Esophagus squamous epithelium (tissue), 5 donors: ENCODE measurements around the gene NTSR2. TPM values are rescaled to one million over a fixed set of nuclear protein-coding genes. Genes with fewer than 3 reads are reported as not detected.

Experiments used
- DNase-seq: peaks from one replicate; lab custom pipeline; 2025; lab: John Stamatoyannopoulos, UW
- H3K27ac ChIP-seq, 4 donors: fragments of 200-600 bp; sonication (generic); one replicate each; pipeline ENCODE4 v1.5.1; 2016 to 2019; ENCODE audit warnings: mild to moderate bottlenecking in 1 of 4
- H3K27me3 ChIP-seq, 4 donors: fragments of 200-600 bp; sonication (generic); 1 replicate in 3 of 4; 2 replicates in 1 of 4; pipeline versions ENCODE4 v1.5.1 to v1.6.0; 2017 to 2021; ENCODE audit warnings: antibody characterized with exemption in 1 of 4
- H3K36me3 ChIP-seq, 3 donors: fragments of 200-600 bp; sonication (generic); one replicate each; pipeline ENCODE4 v1.5.1; 2016 to 2019
- H3K4me1 ChIP-seq, 3 donors: fragments of 200-600 bp; sonication (generic); one replicate each; pipeline ENCODE4 v1.5.1; 2017 to 2019
- H3K4me3 ChIP-seq, 4 donors: fragments of 200-600 bp; sonication (generic); 1 replicate in 3 of 4; 2 replicates in 1 of 4; pipeline ENCODE4 v1.5.1; 2016 to 2019; ENCODE audit warnings: mild to moderate bottlenecking in 2 of 4, moderate library complexity in 1 of 4
- H3K9me3 ChIP-seq, 3 donors: fragments of 200-600 bp; sonication (generic); one replicate each; pipeline ENCODE4 v1.5.1; 2016 to 2019
- POLR2A ChIP-seq, 4 donors: fragments of 450-650 bp; IDR thresholded peaks; one replicate each; pipeline ENCODE4 v1.6.1; 2017; ENCODE audit warnings: antibody characterized with exemption in 4 of 4, mild to moderate bottlenecking in 4 of 4, moderate library complexity in 3 of 4
- WGBS, 2 donors: methylation state at CpG; one replicate each; pipeline ENCODE4 v1.1.5; 2018; 5-methylcytosine and 5-hydroxymethylcytosine counted together
- intact Hi-C: fragments of 100-400 bp; cut with DNase I; formaldehyde crosslinking; loops from one replicate; pipeline ENCODE4 v1.15.0; 2022
- total RNA-seq, 4 donors: library from RNA; depleted of rRNA; stranded (reverse); fragments of >200 nt; gene quantifications; one replicate each; pipeline ENCODE4 v1.1.0, GENCODE V29; 2016
- TF ChIP-seq, protein P1 (sequence below), 6 experiments: fragments of 450-650 bp in 4 of 6; fragments of 200-600 bp in 2 of 6; sonication (generic) in 2 of 6; IDR thresholded peaks; one replicate each; pipeline ENCODE4 v1.5.1; 2016 to 2019; ENCODE audit warnings: antibody characterized with exemption in 6 of 6, mild to moderate bottlenecking in 4 of 6, moderate library complexity in 4 of 6
- donor health status: DM: yes; HTN: yes; CAD: no.

The NTSR2 gene
- total RNA-seq, 4 donors from 2014 or later = not detected

DNA sequence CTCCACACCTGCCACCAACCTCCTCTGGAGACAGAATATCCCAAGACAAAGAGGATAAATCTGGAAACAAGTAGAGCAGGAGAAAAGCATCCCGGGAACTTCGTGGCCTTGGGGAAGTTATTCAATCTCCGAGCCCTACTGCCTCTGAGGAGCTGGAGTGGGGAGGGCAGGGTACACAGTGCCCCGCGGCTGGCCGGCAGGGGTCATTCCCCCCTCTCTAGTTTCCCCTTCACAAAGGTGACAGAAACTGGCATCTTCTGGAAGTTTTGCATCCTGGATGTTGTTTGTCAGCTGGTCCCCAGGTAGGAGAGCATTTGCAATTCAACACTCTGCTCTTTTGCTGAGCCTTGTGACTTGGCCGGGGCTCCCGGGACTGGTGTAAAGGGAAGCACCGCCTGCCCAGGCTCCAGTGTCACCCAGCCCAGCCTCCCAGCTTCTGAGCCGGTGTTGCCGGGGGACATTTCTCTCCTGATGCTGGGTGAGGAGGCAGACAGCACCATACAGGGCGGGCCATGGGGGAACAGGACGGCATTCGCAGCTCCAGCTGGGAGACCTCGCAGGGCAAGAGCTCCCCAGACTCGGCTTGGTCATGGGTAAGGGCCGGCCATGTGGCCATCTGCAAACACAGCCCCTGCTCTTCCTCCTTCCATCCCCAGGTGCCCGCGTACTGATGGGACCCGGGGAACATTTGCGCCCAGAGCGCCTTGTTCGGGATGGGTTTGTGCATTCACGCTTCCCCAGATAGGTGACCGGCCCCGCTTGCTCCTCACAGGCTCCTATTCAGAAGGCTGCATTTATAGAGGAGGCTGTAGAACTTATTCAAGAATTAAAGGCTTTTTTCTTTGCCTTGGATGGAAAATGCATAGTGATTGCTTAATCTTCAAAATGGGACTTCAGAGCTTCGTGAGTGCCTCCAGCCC lies 7.4 kb upstream of the NTSR2 start:
- no peak overlapping the region for H3K4me3 ChIP-seq
- no peaks in the 10 kb centered on the region for H3K36me3 ChIP-seq
- H3K9me3 ChIP-seq = no peaks in the 10 kb centered on the region
- TF ChIP-seq, protein P1, sequence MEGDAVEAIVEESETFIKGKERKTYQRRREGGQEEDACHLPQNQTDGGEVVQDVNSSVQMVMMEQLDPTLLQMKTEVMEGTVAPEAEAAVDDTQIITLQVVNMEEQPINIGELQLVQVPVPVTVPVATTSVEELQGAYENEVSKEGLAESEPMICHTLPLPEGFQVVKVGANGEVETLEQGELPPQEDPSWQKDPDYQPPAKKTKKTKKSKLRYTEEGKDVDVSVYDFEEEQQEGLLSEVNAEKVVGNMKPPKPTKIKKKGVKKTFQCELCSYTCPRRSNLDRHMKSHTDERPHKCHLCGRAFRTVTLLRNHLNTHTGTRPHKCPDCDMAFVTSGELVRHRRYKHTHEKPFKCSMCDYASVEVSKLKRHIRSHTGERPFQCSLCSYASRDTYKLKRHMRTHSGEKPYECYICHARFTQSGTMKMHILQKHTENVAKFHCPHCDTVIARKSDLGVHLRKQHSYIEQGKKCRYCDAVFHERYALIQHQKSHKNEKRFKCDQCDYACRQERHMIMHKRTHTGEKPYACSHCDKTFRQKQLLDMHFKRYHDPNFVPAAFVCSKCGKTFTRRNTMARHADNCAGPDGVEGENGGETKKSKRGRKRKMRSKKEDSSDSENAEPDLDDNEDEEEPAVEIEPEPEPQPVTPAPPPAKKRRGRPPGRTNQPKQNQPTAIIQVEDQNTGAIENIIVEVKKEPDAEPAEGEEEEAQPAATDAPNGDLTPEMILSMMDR (IDR thresholded peaks at IDR 0.05) = no peak
- no peak for TF ChIP-seq POLR2A (IDR thresholded peaks at IDR 0.05)
- H3K4me1 ChIP-seq = no peaks in the 10 kb centered on the region
- no peak overlapping the region for H3K27ac ChIP-seq
- 24 to 59% methylated on average over 17 to 20 of the region's 27 CpGs for WGBS, 2 donors
- no peak for DNase-seq
- peaks cover 0 to 78% (median 0%) of the 10 kb centered on the region in 4 donors for H3K27me3 ChIP-seq
- intact Hi-C loops = no loop called here

GRCh38 chr2:11676640-11677039 lies 6.6 kb upstream of the NTSR2 start:
- 33 to 71% methylated on average over 1 to 6 of the region's 11 CpGs for WGBS, 2 donors
- no peaks in the 10 kb centered on the region for H3K36me3 ChIP-seq
- no peaks in the 10 kb centered on the region for H3K9me3 ChIP-seq
- no peaks in the 10 kb centered on the region for H3K4me1 ChIP-seq
- intact Hi-C loops = no loop called here
- TF ChIP-seq, protein P1 (IDR thresholded peaks at IDR 0.05) = no peak
- no peak for TF ChIP-seq POLR2A (IDR thresholded peaks at IDR 0.05)
- H3K27ac ChIP-seq = no peak overlapping the region
- peaks cover 0 to 77% (median 0%) of the 10 kb centered on the region in 4 donors for H3K27me3 ChIP-seq
- no peak overlapping the region for H3K4me3 ChIP-seq
- no peak for DNase-seq

- no peaks in the 10 kb centered on the region for H3K9me3 ChIP-seq
- DNase-seq = no peak
- intact Hi-C loops = no loop called here
- H3K4me1 ChIP-seq = no peaks in the 10 kb centered on the region
- H3K4me3 ChIP-seq = no peak overlapping the region
- H3K36me3 ChIP-seq = no peaks in the 10 kb centered on the region
- H3K27me3 ChIP-seq = peaks cover 0 to 84% (median 0%) of the 10 kb centered on the region in 4 donors
- TF ChIP-seq POLR2A (IDR thresholded peaks at IDR 0.05) = no peak
- TF ChIP-seq, protein P1 (IDR thresholded peaks at IDR 0.05) = no peak
- H3K27ac ChIP-seq = no peak overlapping the region
- 60 to 69% methylated on average over 2 to 3 of the region's 3 CpGs for WGBS, 2 donors
These were observed 5.6 kb upstream of the NTSR2 start for GRCh38 chr2:11675423-11676112.

- H3K9me3 ChIP-seq = no peaks in the 10 kb centered on the region
- intact Hi-C loops = no loop called here
- TF ChIP-seq, protein P1 (IDR thresholded peaks at IDR 0.05) = no peak
- no peak for TF ChIP-seq POLR2A (IDR thresholded peaks at IDR 0.05)
- H3K4me3 ChIP-seq = no peak overlapping the region
- DNase-seq = no peak
- H3K27ac ChIP-seq = no peak overlapping the region
- peaks cover 0 to 85% (median 0%) of the 10 kb centered on the region in 4 donors for H3K27me3 ChIP-seq
- 70 to 88% methylated on average over 10 of the region's 10 CpGs for whole genome bisulfite sequencing, 2 donors
- no peaks in the 10 kb centered on the region for H3K36me3 ChIP-seq
- H3K4me1 ChIP-seq = peaks cover 0 to 4% (median 2%) of the 10 kb centered on the region in 3 donors
These were observed 5.0 kb upstream of the NTSR2 start for GRCh38 chr2:11674983-11675382.

- no peak overlapping the region for H3K4me3 ChIP-seq
- no peaks in the 10 kb centered on the region for H3K9me3 ChIP-seq
- 50 to 54% methylated on average over 3 of the region's 3 CpGs for WGBS, 2 donors
- no peak overlapping the region for H3K27ac ChIP-seq
- intact Hi-C loops = no loop called here
- peaks cover 0 to 85% (median 0%) of the 10 kb centered on the region in 4 donors for H3K27me3 ChIP-seq
- no peak for DNase-seq
- H3K36me3 ChIP-seq = no peaks in the 10 kb centered on the region
- peaks cover 0 to 10% (median 8%) of the 10 kb centered on the region in 3 donors for H3K4me1 ChIP-seq
- no peak for TF ChIP-seq POLR2A (IDR thresholded peaks at IDR 0.05)
- TF ChIP-seq, protein P1 (IDR thresholded peaks at IDR 0.05) = no peak
These were observed 2.4 kb upstream of the NTSR2 start for GRCh38 chr2:11672407-11672806.
